ENCODE results near the gene HPS1.

The HPS1 gene

GRCh38 chr10:98446661-98447221, at the start of gene HPS1:
Gene HPS1 (minus strand): TSS chr10:98446935. CDS start chr10:98443240, 3,695 bp downstream.
- ATAC-seq: peak; percentile 94

GRCh38 chr10:98492763-98493162, 46.0 kb upstream of the HPS1 start:
- ATAC-seq (no peak), DNase-seq (no peak)

More at GRCh38 chr10:98446661-98447221, at the start of gene HPS1:
- DNase-seq: peak; percentile 91

- ATAC-seq: no peak
- no peak for DNase-seq
These were observed 43.1 kb upstream of the HPS1 start for GRCh38 chr10:98489561-98490481.

GRCh38 chr10:98488669-98489430, 42.1 kb upstream of the HPS1 start:
- DNase-seq (no peak), ATAC-seq (no peak)

GRCh38 chr10:98487649-98488048, 40.9 kb upstream of the HPS1 start:
- ATAC-seq: no peak

GRCh38 chr10:98486421-98486820, 39.7 kb upstream of the HPS1 start:
- no peak for ATAC-seq
- DNase-seq: no peak

More at GRCh38 chr10:98487649-98488048, 40.9 kb upstream of the HPS1 start:
- no peak for DNase-seq

GRCh38 chr10:98485959-98486358, 39.2 kb upstream of the HPS1 start:
- DNase-seq: no peak
- ATAC-seq: no peak

- no peak for DNase-seq
- no peak for ATAC-seq
These were observed 36.9 kb upstream of the HPS1 start for GRCh38 chr10:98483658-98484057.

- ATAC-seq: no peak
- no peak for DNase-seq
These were observed 35.4 kb upstream of the HPS1 start for GRCh38 chr10:98482096-98482495.

GRCh38 chr10:98481404-98481945, 34.7 kb upstream of the HPS1 start:
- DNase-seq (no peak), ATAC-seq (no peak)

- ATAC-seq (no peak), DNase-seq (no peak)
These were observed 31.9 kb upstream of the HPS1 start for GRCh38 chr10:98478430-98479222.

GRCh38 chr10:98477861-98478260, 31.1 kb upstream of the HPS1 start:
- DNase-seq: no peak
- no peak for ATAC-seq

GRCh38 chr10:98474628-98475027, 27.9 kb upstream of the HPS1 start:
- no peak for ATAC-seq
- no peak for DNase-seq

- DNase-seq (no peak), ATAC-seq (no peak)
These were observed 25.5 kb upstream of the HPS1 start for GRCh38 chr10:98472196-98472595.

GRCh38 chr10:98470850-98471249, 24.1 kb upstream of the HPS1 start:
- DNase-seq (no peak), ATAC-seq (no peak)

GRCh38 chr10:98469001-98469931, 22.5 kb upstream of the HPS1 start:
- ATAC-seq (no peak), DNase-seq (no peak)

GRCh38 chr10:98467506-98468318, 21.0 kb upstream of the HPS1 start:
- DNase-seq (peak; percentile 63), ATAC-seq (peak; percentile 96)

GRCh38 chr10:98466861-98467505, 20.2 kb upstream of the HPS1 start:
- DNase-seq (no peak), ATAC-seq (no peak)

GRCh38 chr10:98465866-98466265, 19.1 kb upstream of the HPS1 start:
- no peak for ATAC-seq

More at GRCh38 chr10:98465866-98466265, 19.1 kb upstream of the HPS1 start:
- no peak for DNase-seq

All from stimulated activated naive CD8-positive, alpha-beta T cell treated with anti-CD3 and anti-CD28 coated beads, Interleukin-15, Interleukin-2, amounts not matched to agents 100 U/mL and 50 U/mL, for 24 hours (primary cell).